ENCODE results near the gene TBCCD1. TPM values are rescaled to one million over a fixed set of nuclear protein-coding genes. Genes with fewer than 3 reads are reported as not detected.

TBCCD1 gene
- total RNA-seq, 1 experiment from 2014 or later = 7.4 TPM

DNA sequence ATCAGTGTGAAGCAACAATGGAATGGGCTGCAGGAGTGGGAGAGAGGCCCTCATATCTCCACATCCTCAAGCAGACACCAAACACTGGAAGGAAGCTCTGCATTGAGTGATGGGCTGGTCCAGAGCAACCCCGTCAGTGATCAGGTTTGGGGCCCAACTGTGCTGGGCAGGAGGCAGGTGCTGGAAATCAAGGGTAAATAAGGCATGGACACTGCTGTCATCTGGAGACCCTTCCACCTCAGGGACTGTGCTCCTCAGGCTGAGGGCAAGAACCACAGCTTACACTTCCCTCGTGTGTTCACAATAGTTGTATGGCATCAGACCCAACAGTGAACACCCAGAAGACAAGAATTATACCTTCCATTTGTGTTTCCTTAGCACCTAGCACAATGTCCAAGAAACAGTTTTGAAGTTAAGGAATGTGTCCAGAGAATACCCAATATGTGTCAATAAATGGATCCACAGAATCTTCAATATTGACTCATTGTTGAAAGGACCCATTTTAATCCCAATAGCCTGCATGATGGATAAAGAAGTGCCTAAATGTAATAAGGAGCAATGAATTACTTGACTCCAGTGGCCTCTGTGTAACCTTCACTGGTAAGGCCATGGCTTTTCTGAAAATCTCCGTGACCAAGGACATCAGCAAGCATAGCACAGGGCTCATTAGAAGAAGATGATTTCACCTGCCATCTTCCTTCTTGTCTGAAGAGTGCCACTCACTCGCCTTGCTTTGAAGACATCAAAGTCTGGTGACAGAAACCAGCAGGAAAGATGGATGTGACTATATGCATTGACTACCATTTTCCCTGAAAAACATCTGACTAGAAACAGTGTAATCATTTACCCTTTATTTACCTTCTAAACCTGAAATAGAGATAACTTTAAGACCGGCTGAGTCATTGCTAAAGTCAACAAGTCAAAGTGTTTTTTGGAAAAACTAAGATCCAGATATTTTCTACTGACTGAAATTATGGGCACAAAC is 38.7 kb upstream of the TBCCD1 start:
- H3K27ac ChIP-seq (ENCODE audit: insufficient read length, low read depth, low read length) = no peak overlapping the region
- H2BK120ac ChIP-seq (ENCODE audit: low read depth, low read length, poor library complexity, severe bottlenecking) = no peak overlapping the region
- no peaks in the 10 kb centered on the region for H3K9me3 ChIP-seq (ENCODE audit: control insufficient read depth, low read depth, low read length)
- Mint-ChIP-seq H3K4me3 (no peak overlapping the region), H3K27me3 (ENCODE audit: low read depth) (peaks cover 1% of the 10 kb centered on the region; the same call in 1 of the 2 replicates), H3K36me3 (ENCODE audit: insufficient read depth in 1 of 3, low read depth in 3 of 3) (no peaks in the 10 kb centered on the region; a peak in 1 of 7 replicates), H3K27ac (no peak overlapping the region), H3K9me3 (no peaks in the 10 kb centered on the region), H3K4me1 (no peaks in the 10 kb centered on the region)
- H2AK5ac ChIP-seq (ENCODE audit: insufficient read length, low read length) = no peak overlapping the region
- H3K14ac ChIP-seq (ENCODE audit: insufficient read depth, low read length) = no peak overlapping the region
- H3K79me2 ChIP-seq (ENCODE audit: insufficient read depth, low read length) = no peaks in the 10 kb centered on the region
- no peak overlapping the region for H3K18ac ChIP-seq (ENCODE audit: insufficient read length, low read depth, low read length)
- H2BK12ac ChIP-seq (ENCODE audit: insufficient read length, low read depth, low read length) = no peak overlapping the region
- H4K5ac ChIP-seq (ENCODE audit: insufficient read length, low read depth, low read length) = no peak overlapping the region
- no peaks in the 10 kb centered on the region for H3K27me3 ChIP-seq (ENCODE audit: insufficient read depth, low read length)
- WGBS (ENCODE audit: extremely low coverage, insufficient read length, low lambda C conversion rate) = no CpG with 5 or more reads among the region's 5 CpGs
- H3K23me2 ChIP-seq (ENCODE audit: insufficient read length, low read depth, low read length, poor library complexity, severe bottlenecking) = no peaks in the 10 kb centered on the region
- H3K4me1 ChIP-seq (ENCODE audit: insufficient read depth, low read length) = no peaks in the 10 kb centered on the region
- H3K4me2 ChIP-seq (ENCODE audit: insufficient read depth, insufficient read length, low read length) = no peak overlapping the region
- H3T11ph ChIP-seq (ENCODE audit: low read length) = no peak overlapping the region
- H3K79me1 ChIP-seq (ENCODE audit: insufficient read depth, low read depth, low read length, poor library complexity, severe bottlenecking) = no peaks in the 10 kb centered on the region
- no peak overlapping the region for H2BK15ac ChIP-seq (ENCODE audit: low read depth, low read length)
- H2BK5ac ChIP-seq (ENCODE audit: insufficient read length, low read length) = no peak overlapping the region
- DNase-seq = no peak
- no peak overlapping the region for H3K4ac ChIP-seq (ENCODE audit: low read depth, low read length)
- no peaks in the 10 kb centered on the region for H4K20me1 ChIP-seq (ENCODE audit: control insufficient read depth, insufficient read depth, insufficient read length)
- H4K91ac ChIP-seq (ENCODE audit: insufficient read length, low read depth, low read length) = no peak overlapping the region
- H2BK20ac ChIP-seq (ENCODE audit: low read depth, low read length, poor library complexity, severe bottlenecking) = no peak overlapping the region
- no peak overlapping the region for H3K9ac ChIP-seq (ENCODE audit: extremely low read depth, insufficient read length, low read length)
- TF ChIP-seq, protein P1, sequence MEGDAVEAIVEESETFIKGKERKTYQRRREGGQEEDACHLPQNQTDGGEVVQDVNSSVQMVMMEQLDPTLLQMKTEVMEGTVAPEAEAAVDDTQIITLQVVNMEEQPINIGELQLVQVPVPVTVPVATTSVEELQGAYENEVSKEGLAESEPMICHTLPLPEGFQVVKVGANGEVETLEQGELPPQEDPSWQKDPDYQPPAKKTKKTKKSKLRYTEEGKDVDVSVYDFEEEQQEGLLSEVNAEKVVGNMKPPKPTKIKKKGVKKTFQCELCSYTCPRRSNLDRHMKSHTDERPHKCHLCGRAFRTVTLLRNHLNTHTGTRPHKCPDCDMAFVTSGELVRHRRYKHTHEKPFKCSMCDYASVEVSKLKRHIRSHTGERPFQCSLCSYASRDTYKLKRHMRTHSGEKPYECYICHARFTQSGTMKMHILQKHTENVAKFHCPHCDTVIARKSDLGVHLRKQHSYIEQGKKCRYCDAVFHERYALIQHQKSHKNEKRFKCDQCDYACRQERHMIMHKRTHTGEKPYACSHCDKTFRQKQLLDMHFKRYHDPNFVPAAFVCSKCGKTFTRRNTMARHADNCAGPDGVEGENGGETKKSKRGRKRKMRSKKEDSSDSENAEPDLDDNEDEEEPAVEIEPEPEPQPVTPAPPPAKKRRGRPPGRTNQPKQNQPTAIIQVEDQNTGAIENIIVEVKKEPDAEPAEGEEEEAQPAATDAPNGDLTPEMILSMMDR (conservative IDR thresholded peaks at IDR 0.05) = no peak
- no peak overlapping the region for H2AFZ ChIP-seq (ENCODE audit: low read length)
- H3K56ac ChIP-seq (ENCODE audit: insufficient read length, low read depth, low read length) = no peak overlapping the region
- H4K8ac ChIP-seq (replicated peaks; ENCODE audit: insufficient read length, low read depth, low read length) = no peak overlapping the region
- H3K23ac ChIP-seq (ENCODE audit: insufficient read length, low read depth, low read length) = no peak overlapping the region

All from H9 (cell line).